Measurements from ENCODE around the gene SH3RF2. TPM values are rescaled to one million over a fixed set of nuclear protein-coding genes. Genes with fewer than 3 reads are reported as not detected.
A peak's percentile ranks its signal among the peaks of the same experiment; 100 is the strongest.
"Not testable (repeated sequence)": the region's sequence is repeated elsewhere in the genome, so short reads cannot be mapped to it uniquely, and the experiment has no call there.

The SH3RF2 gene
- total RNA-seq, 1 donor = 2.2 TPM

DNA sequence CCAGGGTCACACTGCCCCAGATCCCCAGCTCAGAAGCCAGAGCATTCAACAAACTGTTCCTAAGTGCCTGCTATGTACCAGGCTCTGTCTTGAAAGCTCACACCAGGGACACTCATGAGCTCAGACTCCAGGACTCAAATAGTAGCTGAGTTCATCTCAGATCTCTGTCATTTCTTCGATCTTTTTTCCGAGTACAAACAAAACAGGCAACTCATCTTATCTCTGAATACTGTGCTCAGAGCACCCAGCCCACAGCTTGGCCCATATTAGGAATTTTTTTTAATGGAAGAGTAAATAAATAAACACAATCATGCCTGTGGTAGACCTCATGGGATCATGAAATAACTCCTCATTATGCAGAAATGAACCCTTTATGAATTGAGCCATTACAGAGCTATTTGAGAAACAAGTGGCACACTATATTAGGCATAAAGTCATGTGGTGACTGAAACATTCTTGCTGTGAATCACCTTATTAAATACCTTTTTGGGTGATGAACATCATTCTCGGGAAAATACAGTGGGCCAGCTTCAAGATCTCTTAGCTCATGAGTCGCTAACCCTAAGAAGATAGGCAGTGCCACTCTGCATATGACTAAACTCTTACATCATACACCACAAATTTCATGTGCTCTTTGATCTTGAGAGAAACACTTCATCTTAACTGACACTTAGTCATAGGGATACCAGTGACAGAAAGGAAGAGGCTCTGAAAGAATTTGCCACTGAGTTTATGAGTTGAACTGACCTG, 9.9 kb downstream of the SH3RF2 start:
- no peak overlapping the region for H3K4me3 ChIP-seq (ENCODE audit: low read depth, low read length)
- TF ChIP-seq, protein P1, sequence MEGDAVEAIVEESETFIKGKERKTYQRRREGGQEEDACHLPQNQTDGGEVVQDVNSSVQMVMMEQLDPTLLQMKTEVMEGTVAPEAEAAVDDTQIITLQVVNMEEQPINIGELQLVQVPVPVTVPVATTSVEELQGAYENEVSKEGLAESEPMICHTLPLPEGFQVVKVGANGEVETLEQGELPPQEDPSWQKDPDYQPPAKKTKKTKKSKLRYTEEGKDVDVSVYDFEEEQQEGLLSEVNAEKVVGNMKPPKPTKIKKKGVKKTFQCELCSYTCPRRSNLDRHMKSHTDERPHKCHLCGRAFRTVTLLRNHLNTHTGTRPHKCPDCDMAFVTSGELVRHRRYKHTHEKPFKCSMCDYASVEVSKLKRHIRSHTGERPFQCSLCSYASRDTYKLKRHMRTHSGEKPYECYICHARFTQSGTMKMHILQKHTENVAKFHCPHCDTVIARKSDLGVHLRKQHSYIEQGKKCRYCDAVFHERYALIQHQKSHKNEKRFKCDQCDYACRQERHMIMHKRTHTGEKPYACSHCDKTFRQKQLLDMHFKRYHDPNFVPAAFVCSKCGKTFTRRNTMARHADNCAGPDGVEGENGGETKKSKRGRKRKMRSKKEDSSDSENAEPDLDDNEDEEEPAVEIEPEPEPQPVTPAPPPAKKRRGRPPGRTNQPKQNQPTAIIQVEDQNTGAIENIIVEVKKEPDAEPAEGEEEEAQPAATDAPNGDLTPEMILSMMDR (IDR thresholded peaks at IDR 0.05; ENCODE audit: insufficient read depth, low read depth, low read length) = no peak
- DNase-seq (ENCODE audit: low read depth) = peak; percentile 32

DNA sequence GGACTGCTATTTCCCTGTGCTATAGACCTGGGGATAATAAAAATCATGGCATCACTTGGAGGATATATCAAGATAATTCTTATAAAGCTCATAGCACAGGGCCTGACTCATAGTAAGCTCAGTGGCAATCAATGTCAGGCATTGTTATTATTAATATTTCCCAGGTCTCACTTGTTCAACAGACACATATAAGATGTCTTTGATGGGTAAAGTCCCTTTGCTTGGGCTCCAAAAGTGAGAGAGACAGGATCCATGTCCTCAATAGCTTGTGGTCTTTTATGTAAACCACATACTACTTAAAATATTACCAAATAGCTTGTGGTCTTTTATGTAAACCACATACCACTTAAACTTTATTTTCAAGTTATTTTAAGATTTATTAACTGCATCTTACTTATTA, 11.2 kb downstream of the SH3RF2 start:
- TF ChIP-seq, protein P1 (IDR thresholded peaks at IDR 0.05; ENCODE audit: insufficient read depth, low read depth, low read length) = no peak
- DNase-seq (ENCODE audit: low read depth) = peak; percentile 39
- no peak overlapping the region for H3K4me3 ChIP-seq (ENCODE audit: low read depth, low read length)

DNA sequence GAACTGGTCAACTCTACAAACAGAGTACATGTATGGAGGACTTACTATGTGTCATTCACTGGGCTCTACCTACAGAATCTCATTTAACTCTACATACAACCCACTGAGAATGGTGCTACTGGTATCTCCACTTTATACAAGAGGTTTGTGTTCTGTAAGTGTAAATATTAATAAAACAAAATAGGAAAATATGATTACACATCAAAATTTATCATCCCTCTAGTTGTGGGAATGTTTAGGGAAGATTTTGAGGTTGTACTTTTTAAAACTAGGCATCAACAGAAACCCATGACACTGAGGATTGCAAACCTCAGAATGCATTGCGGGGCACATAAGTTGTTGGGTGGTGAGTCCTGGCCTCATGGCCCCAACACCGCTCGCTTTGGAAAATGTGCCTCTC, 11.7 kb downstream of the SH3RF2 start:
- TF ChIP-seq, protein P1 (IDR thresholded peaks at IDR 0.05; ENCODE audit: insufficient read depth, low read depth, low read length) = no peak
- no peak overlapping the region for H3K4me3 ChIP-seq (ENCODE audit: low read depth, low read length)
- DNase-seq (ENCODE audit: low read depth) = no peak

- no peak for DNase-seq (ENCODE audit: low read depth)
- TF ChIP-seq, protein P1 (IDR thresholded peaks at IDR 0.05; ENCODE audit: insufficient read depth, low read depth, low read length) = no peak
- no peak overlapping the region for H3K4me3 ChIP-seq (ENCODE audit: low read depth, low read length)
Observed at GRCh38 chr5:145948921-145949320, 12.5 kb downstream of the SH3RF2 start.

GRCh38 chr5:145949474-145949873, 13.1 kb downstream of the SH3RF2 start:
- TF ChIP-seq, protein P1 (IDR thresholded peaks at IDR 0.05; ENCODE audit: insufficient read depth, low read depth, low read length) = no peak
- DNase-seq (ENCODE audit: low read depth) = no peak
- H3K4me3 ChIP-seq (ENCODE audit: low read depth, low read length) = no peak overlapping the region

- no peak overlapping the region for H3K4me3 ChIP-seq (ENCODE audit: low read depth, low read length)
- TF ChIP-seq, protein P1 (IDR thresholded peaks at IDR 0.05; ENCODE audit: insufficient read depth, low read depth, low read length) = no peak
- DNase-seq (ENCODE audit: low read depth) = peak; percentile 76
Observed at GRCh38 chr5:145951071-145951470, 14.7 kb downstream of the SH3RF2 start.

DNA sequence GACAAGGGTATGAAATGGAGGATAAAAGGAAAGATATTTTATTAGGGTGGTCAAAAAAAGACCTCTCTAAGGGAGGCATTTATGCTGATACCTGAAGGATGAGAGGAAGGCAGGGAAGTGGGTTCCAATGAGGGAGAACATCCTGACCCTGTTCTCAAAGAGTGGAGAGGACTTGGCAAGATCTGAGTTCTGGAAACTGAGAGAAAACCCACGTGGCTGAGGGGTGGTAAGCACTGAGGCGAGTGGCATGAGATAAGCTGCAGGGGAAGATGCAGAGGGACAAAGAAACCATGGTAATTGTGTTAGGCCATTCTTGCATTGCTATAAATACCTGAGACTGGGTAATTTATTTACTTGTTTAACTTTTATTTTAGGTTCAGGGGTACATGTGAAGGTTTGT, 16.8 kb downstream of the SH3RF2 start:
- TF ChIP-seq, protein P1 (IDR thresholded peaks at IDR 0.05; ENCODE audit: insufficient read depth, low read depth, low read length) = no peak
- no peak overlapping the region for H3K4me3 ChIP-seq (ENCODE audit: low read depth, low read length)
- no peak for DNase-seq (ENCODE audit: low read depth)

DNA sequence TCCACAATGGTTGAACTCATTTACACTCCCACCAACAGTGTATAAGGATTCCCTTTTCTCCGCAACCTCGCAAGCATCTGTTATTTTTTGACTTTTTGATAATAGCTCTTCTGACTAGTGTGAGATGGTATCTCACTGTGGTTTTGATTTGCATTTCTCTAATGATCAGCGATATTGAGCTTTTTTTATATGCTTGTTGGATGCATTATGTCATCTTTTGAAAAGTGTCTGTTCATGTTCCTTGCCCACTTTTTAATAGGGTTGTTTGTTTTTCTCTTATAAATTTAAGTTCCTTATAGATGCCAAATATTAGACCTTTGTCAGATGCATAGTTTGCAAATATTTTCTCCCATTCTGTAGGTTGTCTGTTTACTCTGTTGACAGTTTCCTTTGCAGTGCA, 17.8 kb downstream of the SH3RF2 start:
- not testable (repeated sequence) for H3K4me3 ChIP-seq (ENCODE audit: low read depth, low read length); DNase-seq (ENCODE audit: low read depth)
